CD4-positive, alpha-beta T cell treated with Interleukin-4 for 1 hour (primary cell): ENCODE results near the gene MED13L.

Source experiments
- DNase-seq, 2 donors: peaks; one replicate each; pipeline ENCODE4 v3.0.0-alpha.2; 2020 to 2022

Gene MED13L

GRCh38 chr12:115930336-115930735 lies 347.2 kb downstream of the MED13L start:
- DNase-seq: no peak

DNA sequence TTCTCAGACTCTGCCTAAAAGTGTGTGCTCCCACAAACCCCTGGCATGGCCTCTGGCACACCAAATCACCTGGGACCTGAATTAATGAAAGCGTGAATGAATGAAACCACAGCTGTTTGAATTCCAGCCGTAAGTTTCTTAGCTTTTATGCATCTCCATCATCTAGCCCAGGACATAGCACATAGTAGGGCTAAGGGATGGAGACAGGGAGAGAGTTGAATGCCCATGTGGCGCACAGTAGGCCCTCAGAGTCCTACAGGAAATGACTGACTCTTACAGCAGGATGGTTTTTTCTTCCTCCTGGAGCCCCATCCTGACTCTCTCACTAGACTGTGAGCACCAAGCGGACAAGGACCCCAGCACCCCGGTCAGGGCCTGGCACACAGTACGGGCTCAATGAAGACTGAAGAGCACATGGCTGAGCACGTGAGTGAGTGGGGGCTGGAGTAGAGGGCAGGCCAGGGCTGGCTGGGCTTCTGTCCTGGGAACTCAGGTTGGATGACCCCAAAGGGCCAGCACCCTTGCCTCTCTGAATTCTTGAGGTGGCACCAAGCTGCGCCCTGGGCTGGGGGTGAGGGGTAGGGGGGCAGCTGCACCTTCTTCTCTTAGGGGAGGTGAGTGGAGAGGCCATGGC lies 351.3 kb downstream of the MED13L start:
- DNase-seq: no peak

DNA sequence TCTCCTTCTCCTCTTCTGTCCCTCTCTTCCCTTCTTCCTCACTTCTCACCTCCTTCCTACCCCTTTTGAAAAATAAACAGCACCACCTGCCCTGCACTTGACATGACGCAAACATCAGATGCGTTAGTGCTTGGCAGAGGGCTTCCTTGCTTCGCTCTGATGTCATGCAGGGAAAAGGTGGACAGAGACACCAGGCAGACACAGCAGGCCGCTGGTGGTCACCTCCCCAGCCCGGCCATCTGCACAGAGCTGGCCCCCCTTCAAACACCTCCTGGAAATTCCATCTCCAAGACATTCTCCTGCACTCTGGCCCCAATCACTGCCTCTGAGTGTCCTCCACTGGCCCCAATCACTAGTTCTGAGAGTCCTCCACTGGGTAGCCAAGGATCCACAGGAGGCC lies 353.6 kb downstream of the MED13L start:
- DNase-seq: no peak

GRCh38 chr12:115922952-115923564 lies 354.4 kb downstream of the MED13L start:
- DNase-seq: no peak

- no peak for DNase-seq
These were observed 356.9 kb downstream of the MED13L start for GRCh38 chr12:115920395-115921183.

DNA sequence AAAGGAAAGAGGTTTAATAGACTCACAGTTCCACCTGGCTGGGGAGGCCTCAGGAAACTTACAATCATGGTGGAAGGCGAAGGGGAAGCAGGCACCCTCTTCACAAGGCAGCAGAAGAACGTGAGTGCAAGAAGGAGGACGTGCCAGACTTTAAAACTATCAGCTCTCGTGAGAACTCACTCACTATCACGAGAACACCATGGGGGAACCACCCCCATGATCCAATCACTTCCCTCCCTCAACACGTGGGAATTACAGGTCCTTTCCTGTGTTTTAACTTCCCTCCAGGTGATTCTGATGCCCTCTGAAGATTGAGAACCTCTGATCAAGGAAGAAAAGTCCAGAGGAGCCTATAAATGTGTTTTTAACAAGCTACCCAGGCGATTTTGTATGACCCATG lies 358.7 kb downstream of the MED13L start:
- DNase-seq: no peak

DNA sequence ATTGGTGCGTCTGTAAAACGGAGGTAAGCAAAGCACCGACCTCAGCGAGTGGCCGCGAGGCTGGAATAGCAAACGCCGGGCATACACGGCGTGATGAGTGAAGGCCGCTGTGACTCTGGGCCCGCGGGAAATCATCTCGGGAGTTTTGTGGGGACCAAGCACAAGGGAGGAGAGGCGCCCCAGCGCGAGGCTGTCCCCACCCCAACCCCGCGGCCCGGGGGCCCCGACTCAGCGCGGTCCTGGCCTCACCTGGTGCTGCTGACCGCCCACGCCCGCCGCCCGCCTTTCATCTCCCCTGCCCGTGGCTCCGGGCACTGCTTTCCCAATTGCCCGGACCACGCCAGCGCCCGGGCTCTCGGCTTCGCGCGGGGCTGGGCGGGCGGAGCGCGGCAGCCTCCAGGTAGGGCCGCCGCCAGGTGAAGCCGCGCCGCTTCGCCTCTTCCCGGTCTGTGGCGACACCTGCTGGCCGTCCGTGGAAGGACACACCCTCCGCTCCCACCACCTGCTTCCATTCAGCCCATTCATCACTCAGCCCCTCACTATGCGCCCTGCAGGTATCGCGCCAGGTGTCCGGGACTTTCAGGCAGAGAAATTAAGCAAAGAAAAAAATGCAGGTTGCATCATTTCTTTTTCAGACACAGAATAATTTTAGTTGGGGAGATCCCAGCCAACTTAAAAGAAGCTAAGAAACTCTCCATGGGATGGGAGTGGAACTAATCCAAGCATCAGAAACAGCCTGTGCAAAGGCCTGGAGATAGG lies 360.4 kb downstream of the MED13L start:
- peak; percentile 61 to 64 for DNase-seq

GRCh38 chr12:115914122-115914521 lies 363.4 kb downstream of the MED13L start:
- DNase-seq: no peak

DNA sequence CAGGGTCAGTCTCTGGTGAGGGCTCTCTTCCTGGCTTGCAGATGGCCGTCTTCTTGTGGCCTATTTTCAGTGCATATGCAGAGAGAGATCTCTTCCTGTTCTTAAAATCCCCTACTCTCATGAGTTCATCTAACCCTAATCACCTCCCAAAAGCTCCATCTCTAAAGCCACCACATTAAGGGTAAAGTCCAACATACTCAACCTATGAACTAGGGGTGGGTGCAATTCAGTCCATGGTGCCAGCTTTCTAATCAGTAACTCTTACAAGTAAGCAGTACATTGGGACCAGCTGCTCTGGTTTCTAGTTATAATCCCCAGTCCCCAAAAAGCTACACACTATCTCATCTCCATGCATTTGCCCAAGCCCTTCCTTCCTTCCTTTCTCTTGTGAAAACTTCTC lies 365.1 kb downstream of the MED13L start:
- no peak for DNase-seq

- DNase-seq: no peak
These were observed 366.1 kb downstream of the MED13L start for GRCh38 chr12:115911360-115911759.

- no peak for DNase-seq
These were observed 367.4 kb downstream of the MED13L start for GRCh38 chr12:115910057-115910456.
